IMR-90 (cell line): Measurements from ENCODE around the gene SPATA13. TPM values are rescaled to one million over a fixed set of nuclear protein-coding genes. Genes with fewer than 3 reads are reported as not detected.

ENCODE experiments used
- ATAC-seq: fragments of 200-7000 bp; cut with Tn5 transposase; 2 replicates; pipeline ENCODE4 v1.9.1; 2020; ENCODE audit warnings: low read depth, mild to moderate bottlenecking, moderate library complexity
- BruUV-seq: library from RNA; stranded (reverse); fragments of 400-500 nt; replicated peaks from 2 replicates; lab custom pipeline; 2021; lab: Mats Ljungman, UMichigan
- CTCF ChIA-PET: fragments of 300-600 bp; formaldehyde crosslinking; extraction: SDS; loops from one replicate; lab custom pipeline; 2021; ENCODE audit warnings: antibody characterized with exemption; lab: Yijun Ruan, JAX
- POLR2A ChIA-PET: fragments of 300-600 bp; sonication (Branson Sonifier 250); formaldehyde crosslinking; loops from one replicate; lab custom pipeline; 2022; ENCODE audit warnings: antibody characterized with exemption; ENCODE audit not compliant: unreplicated experiment; lab: Charles Lee
- DNase-seq: peaks from one replicate; pipeline ENCODE4 v3.0.0; 2013
- H2AFZ ChIP-seq: replicated peaks from 2 replicates; pipeline ENCODE3; 2013; ENCODE audit warnings: low read length, mild to moderate bottlenecking; ENCODE audit not compliant: poor library complexity
- H2AK5ac ChIP-seq: 2 replicates; pipeline ENCODE4 v1.6.1; 2013; ENCODE audit warnings: low read depth, low read length, inconsistent platforms
- H2AK9ac ChIP-seq: replicated peaks from 2 replicates; pipeline ENCODE3; 2013; ENCODE audit warnings: mild to moderate bottlenecking, low read depth, low read length, moderate library complexity; ENCODE audit not compliant: poor library complexity
- H2BK120ac ChIP-seq: 2 replicates; pipeline ENCODE4 v1.6.1; 2013; ENCODE audit warnings: low read depth, low read length, inconsistent platforms
- H2BK15ac ChIP-seq: 3 replicates; pipeline ENCODE4 v1.6.1; 2013; ENCODE audit warnings: low read depth, low read length, inconsistent platforms
- H2BK20ac ChIP-seq: 2 replicates; pipeline ENCODE4 v1.6.1; 2013; ENCODE audit warnings: low read depth, mild to moderate bottlenecking, inconsistent platforms, low read length, moderate library complexity
- H2BK5ac ChIP-seq: 2 replicates; pipeline ENCODE4 v1.6.1; 2013; ENCODE audit warnings: mild to moderate bottlenecking, low read depth, low read length, inconsistent platforms; ENCODE audit not compliant: poor library complexity, severe bottlenecking
- H3K14ac ChIP-seq: replicated peaks from 2 replicates; pipeline ENCODE4 v1.6.1; 2013; ENCODE audit warnings: low read depth, low read length, inconsistent platforms
- H3K18ac ChIP-seq: 2 replicates; pipeline ENCODE4 v1.6.1; 2013; ENCODE audit warnings: low read depth, low read length, control low read depth
- H3K23ac ChIP-seq: 2 replicates; pipeline ENCODE4 v1.6.1; 2013; ENCODE audit warnings: low read depth, low read length, inconsistent platforms
- H3K27ac ChIP-seq: 2 replicates; pipeline ENCODE4 v1.5.1; 2013; ENCODE audit warnings: mild to moderate bottlenecking, control low read depth, low read length; ENCODE audit not compliant: insufficient read depth
- H3K27me3 ChIP-seq: 2 replicates; pipeline ENCODE4 v1.6.1; 2013; ENCODE audit warnings: low read length; ENCODE audit not compliant: control insufficient read depth, insufficient read depth
- H3K36me3 ChIP-seq: 2 replicates; pipeline ENCODE4 v1.6.1; 2013; ENCODE audit warnings: low read length, mixed read lengths; ENCODE audit not compliant: control insufficient read depth, insufficient read depth
- H3K4ac ChIP-seq: 2 replicates; pipeline ENCODE4 v1.6.1; 2013; ENCODE audit warnings: low read depth, low read length, inconsistent platforms
- H3K4me1 ChIP-seq: 2 replicates; pipeline ENCODE4 v1.6.1; 2013; ENCODE audit warnings: low read length, mixed read lengths; ENCODE audit not compliant: control insufficient read depth, insufficient read depth
- H3K4me2 ChIP-seq: 2 replicates; pipeline ENCODE4 v1.6.1; 2013; ENCODE audit warnings: low read depth, mild to moderate bottlenecking, control low read depth, low read length, moderate library complexity
- H3K4me3 ChIP-seq: 2 replicates; pipeline ENCODE4 v1.5.1; 2013; ENCODE audit warnings: low read depth, mild to moderate bottlenecking, control low read depth, low read length, moderate library complexity; ENCODE audit not compliant: insufficient read depth
- H3K56ac ChIP-seq: 2 replicates; pipeline ENCODE4 v1.6.1; 2013; ENCODE audit warnings: low read length, inconsistent platforms; ENCODE audit not compliant: insufficient read depth; ENCODE audit errors: extremely low read depth
- H3K79me1 ChIP-seq, 2 experiments: 2 replicates each; pipeline ENCODE4 v1.6.1; 2013; ENCODE audit warnings: low read length in 2 of 2, inconsistent platforms in 1 of 2, low read depth in 1 of 2
- H3K9ac ChIP-seq: 2 replicates; pipeline ENCODE4 v1.6.1; 2013; ENCODE audit warnings: low read depth, low read length, control low read depth
- H3K9me1 ChIP-seq: 2 replicates; pipeline ENCODE4 v1.6.1; 2013; ENCODE audit warnings: low read length, inconsistent platforms; ENCODE audit not compliant: insufficient read depth
- H3K9me3 ChIP-seq: 2 replicates; pipeline ENCODE4 v1.6.1; 2013; ENCODE audit warnings: low read length; ENCODE audit not compliant: control insufficient read depth, insufficient read depth
- H4K20me1 ChIP-seq: 2 replicates; pipeline ENCODE4 v1.6.1; 2013; ENCODE audit warnings: low read length, inconsistent platforms; ENCODE audit not compliant: insufficient read depth
- H4K5ac ChIP-seq: 2 replicates; pipeline ENCODE4 v1.6.1; 2013; ENCODE audit warnings: mild to moderate bottlenecking, low read depth, low read length, control low read depth
- H4K8ac ChIP-seq, 2 experiments: 2 replicates each; pipeline ENCODE4 v1.6.1; 2013; ENCODE audit warnings: low read depth in 2 of 2, low read length in 2 of 2, control low read depth in 1 of 2, inconsistent platforms in 1 of 2
- H4K91ac ChIP-seq: 2 replicates; pipeline ENCODE4 v1.6.1; 2013; ENCODE audit warnings: low read depth, low read length, inconsistent platforms; ENCODE audit not compliant: insufficient read depth
- BHLHE40 ChIP-seq: fragments of 150-350 bp; IDR thresholded peaks from 2 replicates; pipeline ENCODE4 v1.6.1; 2016; ENCODE audit warnings: mild to moderate bottlenecking, low read depth, low read length
- FOS ChIP-seq: fragments of 150-350 bp; IDR thresholded peaks from 2 replicates; pipeline ENCODE4 v1.6.1; 2016; ENCODE audit warnings: low read depth, low read length
- MAFK ChIP-seq: IDR thresholded peaks from 2 replicates; pipeline ENCODE4 v1.6.1; 2012; ENCODE audit warnings: low read depth, low read length, improper control_type of control experiment
- MAZ ChIP-seq: IDR thresholded peaks from 2 replicates; pipeline ENCODE4 v1.6.1; 2012; ENCODE audit warnings: low read depth, mild to moderate bottlenecking, low read length, improper control_type of control experiment, moderate library complexity, borderline replicate concordance
- MXI1 ChIP-seq: IDR thresholded peaks from 2 replicates; pipeline ENCODE4 v1.6.1; 2012; ENCODE audit warnings: low read depth, mild to moderate bottlenecking, low read length, moderate library complexity, borderline replicate concordance
- NFE2L2 ChIP-seq: fragments of 150-350 bp; IDR thresholded peaks from 2 replicates; pipeline ENCODE4 v1.6.1; 2016; ENCODE audit warnings: low read depth, mild to moderate bottlenecking, low read length
- RAD21 ChIP-seq: IDR thresholded peaks from 2 replicates; pipeline ENCODE4 v1.6.1; 2012; ENCODE audit warnings: low read length, improper control_type of control experiment
- RCOR1 ChIP-seq: IDR thresholded peaks from 2 replicates; pipeline ENCODE4 v1.6.1; 2012; ENCODE audit warnings: mild to moderate bottlenecking, low read length, improper control_type of control experiment; ENCODE audit not compliant: insufficient replicate concordance
- RFX5 ChIP-seq: IDR thresholded peaks from 2 replicates; pipeline ENCODE4 v1.8.0; 2012; ENCODE audit warnings: low read depth, mild to moderate bottlenecking, low read length, moderate library complexity
- WGBS, 2 experiments: methylation state at CpG; one replicate each; pipeline versions ENCODE4 v1.1.5 to v1.1.7; 2013; ENCODE audit warnings: missing lambda C conversion rate in 2 of 2; ENCODE audit not compliant: insufficient read length in 1 of 2; ENCODE audit errors: extremely low coverage in 2 of 2; 5-methylcytosine and 5-hydroxymethylcytosine counted together
- dilution Hi-C: fragments of 300-500 bp; cut with HindIII; formaldehyde crosslinking; loops from one replicate; pipeline ENCODE4 v1.14.3; 2018; ENCODE audit warnings: low sequenced_read_pairs; ENCODE audit not compliant: unreplicated experiment
- in situ Hi-C: fragments of 300-500 bp; cut with MboI; formaldehyde crosslinking; loops from 3 replicates; pipeline ENCODE4 v1.14.3; 2019; ENCODE audit warnings: low sequenced_read_pairs, inconsistent platforms, mixed read lengths
- intact Hi-C: fragments of 100-400 bp; cut with micrococcal nuclease; formaldehyde crosslinking; loops from 2 replicates; pipeline ENCODE4 v1.10.0; 2022
- polyA plus RNA-seq, 3 experiments: library from polyadenylated mRNA; depleted of rRNA; stranded (reverse); fragments of >200 nt; gene quantifications; 2 replicates each; pipeline ENCODE4 v1.2.3, GENCODE V29; 2012; ENCODE audit warnings: low replicate concordance in 1 of 3
- total RNA-seq: library from RNA; depleted of rRNA; stranded (reverse); fragments of >200 nt; gene quantifications from 2 replicates; pipeline ENCODE4 v1.2.3, GENCODE V29; 2012
- TF ChIP-seq, protein P1 (sequence below): fragments of 150-350 bp; IDR thresholded peaks from 2 replicates; pipeline ENCODE4 v1.6.1; 2017; ENCODE audit warnings: mild to moderate bottlenecking, antibody characterized with exemption, low read length, low read depth

The SPATA13 gene
- total and polyA plus RNA-seq, 2 of the 4 experiments (the other 2 are of a cell fraction): 10.5 to 12.5 TPM

DNA sequence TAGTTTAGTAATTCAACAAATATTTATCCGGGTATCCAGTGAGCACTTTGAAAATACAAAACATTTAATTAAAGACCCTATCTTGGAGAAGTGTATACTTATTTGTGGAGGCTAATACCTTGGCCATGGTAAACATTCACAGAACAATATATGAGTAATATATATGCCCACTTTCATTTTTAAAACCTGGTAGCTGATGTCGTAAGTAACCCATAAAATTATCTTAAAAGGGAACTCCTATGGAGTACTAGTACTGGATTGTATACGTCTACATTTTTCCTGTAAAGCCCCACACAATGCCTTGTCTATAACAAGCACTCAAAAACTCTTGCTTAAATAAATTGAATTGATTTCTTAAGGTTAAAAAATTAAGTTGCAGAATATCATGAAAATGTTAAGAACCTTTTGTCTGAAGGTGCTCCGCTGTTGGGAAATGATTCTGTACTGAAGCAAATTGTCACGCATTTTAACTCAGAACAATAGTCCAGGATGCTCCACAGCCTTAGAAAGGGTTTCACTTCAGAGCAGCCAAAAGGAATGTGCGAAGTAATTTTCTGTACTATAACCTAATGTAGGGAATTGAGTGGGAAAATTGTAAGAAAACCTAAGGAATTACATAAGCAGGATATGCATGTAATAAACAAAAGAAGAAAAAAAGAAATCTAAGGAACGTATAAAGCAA is 90.0 kb downstream of the SPATA13 start:
- DNase-seq (no peak), ATAC-seq (no peak)
- intact Hi-C loops (no loop called here), in situ Hi-C loops (no loop called here), dilution Hi-C loops (no loop called here)
- H3K36me3 ChIP-seq: peaks cover 23% of the 10 kb centered on the region
- no peak overlapping the region for H2AK9ac ChIP-seq
- no peak overlapping the region for H2BK5ac ChIP-seq
- H3K18ac ChIP-seq: no peak overlapping the region
- H3K9me3 ChIP-seq: no peaks in the 10 kb centered on the region
- ChIA-PET CTCF (no interaction called here), POLR2A (no interaction called here)
- H3K27me3 ChIP-seq: no peaks in the 10 kb centered on the region
- no peak overlapping the region for H2BK20ac ChIP-seq
- H2BK120ac ChIP-seq: no peak overlapping the region
- H3K4ac ChIP-seq: no peak overlapping the region
- H3K4me1 ChIP-seq: no peaks in the 10 kb centered on the region
- 0% methylated on average over 1 of the region's 7 CpGs; no CpG with 5 or more reads in 1 of the 2 experiments for WGBS, 2 experiments
- H3K14ac ChIP-seq: no peak overlapping the region
- H3K79me1 ChIP-seq: peaks cover 17 to 48% of the 10 kb centered on the region in 2 experiments; a peak in 3 of 4 replicates
- H2AFZ ChIP-seq: no peak overlapping the region
- no peak overlapping the region for H3K4me3 ChIP-seq
- H3K9me1 ChIP-seq: peaks cover 19% of the 10 kb centered on the region
- H4K20me1 ChIP-seq: peaks cover 9% of the 10 kb centered on the region
- no peak overlapping the region for H4K91ac ChIP-seq
- no peak overlapping the region for H2AK5ac ChIP-seq
- H4K8ac ChIP-seq: no peak overlapping the region
- no TSS peak for BruUV-seq
- no peak overlapping the region for H3K27ac ChIP-seq
- H4K5ac ChIP-seq: no peak overlapping the region
- H3K23ac ChIP-seq: no peak overlapping the region
- H3K4me2 ChIP-seq: no peak overlapping the region
- H3K9ac ChIP-seq: no peak overlapping the region
- no peak overlapping the region for H3K56ac ChIP-seq
- H2BK15ac ChIP-seq: no peak overlapping the region
- TF ChIP-seq RFX5 (no peak), FOS (no peak), MAFK (no peak), RCOR1 (no peak), BHLHE40 (no peak), MXI1 (no peak), MAZ (no peak), NFE2L2 (no peak), RAD21 (no peak)
- TF ChIP-seq, protein P1, sequence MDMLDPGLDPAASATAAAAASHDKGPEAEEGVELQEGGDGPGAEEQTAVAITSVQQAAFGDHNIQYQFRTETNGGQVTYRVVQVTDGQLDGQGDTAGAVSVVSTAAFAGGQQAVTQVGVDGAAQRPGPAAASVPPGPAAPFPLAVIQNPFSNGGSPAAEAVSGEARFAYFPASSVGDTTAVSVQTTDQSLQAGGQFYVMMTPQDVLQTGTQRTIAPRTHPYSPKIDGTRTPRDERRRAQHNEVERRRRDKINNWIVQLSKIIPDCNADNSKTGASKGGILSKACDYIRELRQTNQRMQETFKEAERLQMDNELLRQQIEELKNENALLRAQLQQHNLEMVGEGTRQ: no peak
